Natural killer cell (primary cell): ENCODE data around the gene PCED1A. TPM values are rescaled to one million over a fixed set of nuclear protein-coding genes. Genes with fewer than 3 reads are reported as not detected.

Experiments used
- ATAC-seq, 3 donors: fragments of 150-1000 bp in 2 of 3; fragments of 200-7000 bp in 1 of 3; cut with Tn5 transposase; 1 replicate in 1 of 3; 2 replicates in 2 of 3; pipeline ENCODE4 v1.10.0; 2021; ENCODE audit warnings: mild to moderate bottlenecking in 2 of 3, moderate library complexity in 2 of 3
- DNase-seq, 2 donors: peaks; one replicate each; pipeline versions ENCODE4 v3.0.0 to v3.0.0-alpha.2; 2013 to 2021; ENCODE audit warnings: mixed read lengths in 1 of 2
- H3K27ac ChIP-seq: one replicate; pipeline ENCODE4 v1.5.1; 2013; ENCODE audit warnings: mild to moderate bottlenecking, low read length
- H3K27me3 ChIP-seq: one replicate; pipeline ENCODE4 v1.6.1; 2013; ENCODE audit warnings: low read length; ENCODE audit not compliant: control insufficient read depth, insufficient read depth
- H3K36me3 ChIP-seq: one replicate; pipeline ENCODE4 v1.6.1; 2013; ENCODE audit warnings: low read length; ENCODE audit not compliant: control insufficient read depth, insufficient read depth
- H3K4me1 ChIP-seq: one replicate; pipeline ENCODE4 v1.6.1; 2013; ENCODE audit warnings: low read length; ENCODE audit not compliant: control insufficient read depth, insufficient read depth
- H3K4me3 ChIP-seq: one replicate; pipeline ENCODE4 v1.5.1; 2013; ENCODE audit warnings: low read length
- H3K9me3 ChIP-seq: one replicate; pipeline ENCODE4 v1.6.1; 2013; ENCODE audit warnings: low read length; ENCODE audit not compliant: control insufficient read depth, insufficient read depth
- H3K27ac Mint-ChIP-seq, 2 donors: one replicate each; pipeline ENCODE4 v1.8.0; 2022; ENCODE audit warnings: mild to moderate bottlenecking in 2 of 2, mixed read lengths in 2 of 2, moderate library complexity in 1 of 2
- H3K27me3 Mint-ChIP-seq, 2 donors: one replicate each; pipeline ENCODE4 v1.8.0; 2022; ENCODE audit warnings: low read depth in 2 of 2, mixed read lengths in 2 of 2
- H3K36me3 Mint-ChIP-seq: one replicate; pipeline ENCODE4 v1.8.0; 2022; ENCODE audit warnings: mixed read lengths
- H3K4me1 Mint-ChIP-seq, 2 donors: one replicate each; pipeline ENCODE4 v1.8.0; 2022; ENCODE audit warnings: mixed read lengths in 2 of 2
- H3K4me3 Mint-ChIP-seq: one replicate; pipeline ENCODE4 v1.8.0; 2022; ENCODE audit warnings: mild to moderate bottlenecking, moderate library complexity, mixed read lengths
- H3K9me3 Mint-ChIP-seq, 2 donors: one replicate each; pipeline ENCODE4 v1.8.0; 2022; ENCODE audit warnings: mixed read lengths in 2 of 2
- WGBS: methylation state at CpG from one replicate; pipeline ENCODE4 v1.1.7; 2013; ENCODE audit warnings: missing lambda C conversion rate; ENCODE audit not compliant: insufficient coverage; 5-methylcytosine and 5-hydroxymethylcytosine counted together
- intact Hi-C: fragments of 100-400 bp; cut with micrococcal nuclease; formaldehyde crosslinking; loops from one replicate; pipeline ENCODE4 v1.14.2; 2022
- total RNA-seq, 4 donors: library from RNA; stranded (reverse); fragments of 120-200 nt in 1 of 4; gene quantifications; one replicate each; pipeline versions ENCODE4 v1.2.3 to v1.2.4, GENCODE V29; 2013 to 2022
- TF ChIP-seq, protein P1 (sequence below): fragments of 200-600 bp; IDR thresholded peaks from one replicate; pipeline ENCODE4 v1.8.0; 2022; ENCODE audit warnings: antibody characterized with exemption

PCED1A gene
- total RNA-seq, 3 donors from 2014 or later (not counting 1 experiment from before 2014, with no cell fraction given) = 70.3 to 76.5 (median 71.1) TPM

DNA sequence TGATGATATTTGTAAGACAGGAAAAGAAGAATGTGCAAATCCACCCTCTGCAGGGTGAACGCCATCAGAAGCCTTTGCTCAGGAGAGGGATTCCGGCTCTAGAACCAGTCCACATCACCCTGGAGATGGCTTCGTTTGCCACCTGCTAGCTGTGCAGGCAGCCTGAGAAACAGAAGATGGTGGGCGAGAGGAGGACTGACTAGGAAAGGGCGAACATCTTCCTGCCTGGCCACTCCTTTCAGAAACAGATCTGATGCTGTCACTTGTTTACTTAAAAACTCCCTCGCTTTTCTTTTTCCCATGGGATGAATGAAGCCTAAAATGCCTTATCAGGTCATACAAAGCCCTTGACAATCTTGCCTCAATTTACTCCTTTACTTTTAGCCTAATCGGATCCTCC is 34.0 kb upstream of the PCED1A start:
- Histone ChIP-seq H3K27me3 (no peaks in the 10 kb centered on the region), H3K4me3 (peak overlapping the region; percentile 94), H3K27ac (peak overlapping the region; percentile 14), H3K4me1 (peaks cover 46% of the 10 kb centered on the region), H3K36me3 (no peaks in the 10 kb centered on the region), H3K9me3 (no peaks in the 10 kb centered on the region)
- H3K36me3 Mint-ChIP-seq = no peaks in the 10 kb centered on the region
- H3K27ac Mint-ChIP-seq = peak overlapping the region; percentile 74 to 76
- no peaks in the 10 kb centered on the region for H3K27me3 Mint-ChIP-seq
- intact Hi-C loops = loop anchor here (1.0 to 5.0 kb wide), 2 partner anchors 8 to 33 kb away; no protein-coding TSS in a partner anchor
- H3K4me1 Mint-ChIP-seq = peaks cover 67 to 71% of the 10 kb centered on the region in 2 donors
- peak in 1 of 2 donors; percentile 43 for DNase-seq
- TF ChIP-seq, protein P1, sequence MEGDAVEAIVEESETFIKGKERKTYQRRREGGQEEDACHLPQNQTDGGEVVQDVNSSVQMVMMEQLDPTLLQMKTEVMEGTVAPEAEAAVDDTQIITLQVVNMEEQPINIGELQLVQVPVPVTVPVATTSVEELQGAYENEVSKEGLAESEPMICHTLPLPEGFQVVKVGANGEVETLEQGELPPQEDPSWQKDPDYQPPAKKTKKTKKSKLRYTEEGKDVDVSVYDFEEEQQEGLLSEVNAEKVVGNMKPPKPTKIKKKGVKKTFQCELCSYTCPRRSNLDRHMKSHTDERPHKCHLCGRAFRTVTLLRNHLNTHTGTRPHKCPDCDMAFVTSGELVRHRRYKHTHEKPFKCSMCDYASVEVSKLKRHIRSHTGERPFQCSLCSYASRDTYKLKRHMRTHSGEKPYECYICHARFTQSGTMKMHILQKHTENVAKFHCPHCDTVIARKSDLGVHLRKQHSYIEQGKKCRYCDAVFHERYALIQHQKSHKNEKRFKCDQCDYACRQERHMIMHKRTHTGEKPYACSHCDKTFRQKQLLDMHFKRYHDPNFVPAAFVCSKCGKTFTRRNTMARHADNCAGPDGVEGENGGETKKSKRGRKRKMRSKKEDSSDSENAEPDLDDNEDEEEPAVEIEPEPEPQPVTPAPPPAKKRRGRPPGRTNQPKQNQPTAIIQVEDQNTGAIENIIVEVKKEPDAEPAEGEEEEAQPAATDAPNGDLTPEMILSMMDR = no peak
- 27% methylated on average over 6 of the region's 7 CpGs for WGBS
- peak overlapping the region; percentile 82 for H3K4me3 Mint-ChIP-seq
- no peak for ATAC-seq
- no peaks in the 10 kb centered on the region for H3K9me3 Mint-ChIP-seq

DNA sequence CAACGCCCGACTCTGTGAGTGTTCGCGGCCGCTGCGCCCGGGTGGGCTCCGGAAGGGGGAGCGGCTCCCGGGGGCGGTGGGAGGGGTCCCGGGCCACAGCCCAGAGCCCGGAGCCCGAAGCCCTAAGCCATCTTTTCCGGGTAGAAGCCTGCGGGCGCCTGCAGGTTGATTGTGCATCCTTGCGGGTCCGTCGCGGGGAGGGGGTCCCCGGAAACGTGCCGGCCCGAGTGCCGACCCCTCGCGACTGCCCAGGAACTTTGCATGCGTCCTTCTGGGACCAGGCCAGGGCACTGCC is 33.2 kb upstream of the PCED1A start:
- Mint-ChIP-seq H3K9me3 (no peaks in the 10 kb centered on the region), H3K4me3 (peak overlapping the region; percentile 82), H3K27ac (peak overlapping the region; percentile 74 to 76), H3K36me3 (no peaks in the 10 kb centered on the region), H3K27me3 (no peaks in the 10 kb centered on the region), H3K4me1 (peaks cover 68 to 71% of the 10 kb centered on the region in 2 donors)
- H3K36me3 ChIP-seq = no peaks in the 10 kb centered on the region
- under 1% methylated on average over 29 of the region's 29 CpGs for WGBS
- ATAC-seq = peak in 1 of 3 donors; percentile 49
- peak overlapping the region; percentile 94 for H3K4me3 ChIP-seq
- no peaks in the 10 kb centered on the region for H3K9me3 ChIP-seq
- intact Hi-C loops = loop anchor here (1.0 to 5.0 kb wide), 3 partner anchors 7 to 34 kb away; partner anchors contain the start of genes PCED1A and VPS16
- DNase-seq = peak in 1 of 2 donors; percentile 75
- H3K4me1 ChIP-seq = peaks cover 46% of the 10 kb centered on the region
- TF ChIP-seq, protein P1 = no peak
- peak overlapping the region; percentile 57 for H3K27ac ChIP-seq
- no peaks in the 10 kb centered on the region for H3K27me3 ChIP-seq

DNA sequence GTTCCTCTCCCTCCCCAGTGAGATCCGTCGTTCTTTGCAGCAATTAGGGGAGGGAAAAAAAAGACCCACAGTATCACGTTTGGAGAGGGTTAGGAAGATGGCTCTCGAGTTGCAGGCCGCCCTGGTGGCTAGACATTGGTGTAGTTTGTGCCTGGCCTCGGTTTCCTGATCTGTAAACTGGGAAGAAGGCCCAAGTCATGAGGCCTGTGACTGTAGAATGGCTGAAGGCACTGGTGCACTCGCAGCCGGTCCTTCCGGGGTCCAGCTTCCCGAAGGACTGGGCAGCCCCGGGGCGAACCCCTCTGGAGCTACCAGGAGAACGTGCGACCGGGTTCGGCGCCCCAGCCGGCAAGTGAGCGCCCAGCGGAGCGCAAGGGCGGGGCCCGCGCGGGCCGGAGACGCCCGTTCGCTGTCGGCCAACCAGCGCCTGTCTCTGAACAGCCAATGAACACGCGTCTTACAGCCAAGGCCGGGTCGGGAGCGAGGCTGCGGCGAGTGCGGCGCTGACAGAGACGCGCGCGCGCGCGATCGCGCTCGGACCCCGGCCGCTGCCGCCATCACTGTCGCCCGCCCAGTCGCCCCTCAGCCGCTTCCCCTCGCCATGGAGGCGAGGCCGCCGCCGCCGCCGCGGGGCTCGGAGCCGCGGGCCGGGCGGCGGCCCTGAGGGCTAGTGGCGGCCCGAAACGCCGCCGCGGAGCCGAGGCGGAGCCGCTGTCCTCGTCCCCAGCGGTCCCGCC is 32.7 kb upstream of the PCED1A start, which contains the start of gene PTPRA:
TSS of gene PTPRA (plus strand) at position 472 of the 737 bp plus-strand sequence. CDS start 90,797 bp downstream, outside the sequence.
- Mint-ChIP-seq H3K4me1 (peaks cover 65 to 68% of the 10 kb centered on the region in 2 donors), H3K27me3 (no peaks in the 10 kb centered on the region), H3K4me3 (peak within 1 kb of the TSS; percentile 91), H3K36me3 (no peaks in the 10 kb centered on the region), H3K27ac (peak within 1 kb of the TSS; percentile 74 to 85), H3K9me3 (no peaks in the 10 kb centered on the region)
- Histone ChIP-seq H3K27me3 (no peaks in the 10 kb centered on the region), H3K36me3 (no peaks in the 10 kb centered on the region), H3K9me3 (no peaks in the 10 kb centered on the region), H3K4me1 (peaks cover 48% of the 10 kb centered on the region), H3K4me3 (peak within 1 kb of the TSS; percentile 94), H3K27ac (peak within 1 kb of the TSS; percentile 58)
- intact Hi-C loops = loop anchor here (2.0 to 5.0 kb wide), 2 partner anchors 32 to 34 kb away; partner anchors contain the start of genes PCED1A and VPS16
- DNase-seq (peak; percentile 94 to 95), ATAC-seq (peak; percentile 89 to 97 (median 91))
- TF ChIP-seq, protein P1 = no peak
- WGBS = under 1% methylated on average over 83 of the region's 83 CpGs
